Measurements from ENCODE around the gene KIN. TPM values are rescaled to one million over a fixed set of nuclear protein-coding genes. Genes with fewer than 3 reads are reported as not detected.
A peak's percentile ranks its signal among the peaks of the same experiment; 100 is the strongest.

Gene KIN, protein sequence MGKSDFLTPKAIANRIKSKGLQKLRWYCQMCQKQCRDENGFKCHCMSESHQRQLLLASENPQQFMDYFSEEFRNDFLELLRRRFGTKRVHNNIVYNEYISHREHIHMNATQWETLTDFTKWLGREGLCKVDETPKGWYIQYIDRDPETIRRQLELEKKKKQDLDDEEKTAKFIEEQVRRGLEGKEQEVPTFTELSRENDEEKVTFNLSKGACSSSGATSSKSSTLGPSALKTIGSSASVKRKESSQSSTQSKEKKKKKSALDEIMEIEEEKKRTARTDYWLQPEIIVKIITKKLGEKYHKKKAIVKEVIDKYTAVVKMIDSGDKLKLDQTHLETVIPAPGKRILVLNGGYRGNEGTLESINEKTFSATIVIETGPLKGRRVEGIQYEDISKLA
- 1 to 10 TPM; 6.3 to 8.6 TPM for total RNA-seq
- 14.2 to 33.3 reads per million in 2 donors for total RNA-seq

DNA sequence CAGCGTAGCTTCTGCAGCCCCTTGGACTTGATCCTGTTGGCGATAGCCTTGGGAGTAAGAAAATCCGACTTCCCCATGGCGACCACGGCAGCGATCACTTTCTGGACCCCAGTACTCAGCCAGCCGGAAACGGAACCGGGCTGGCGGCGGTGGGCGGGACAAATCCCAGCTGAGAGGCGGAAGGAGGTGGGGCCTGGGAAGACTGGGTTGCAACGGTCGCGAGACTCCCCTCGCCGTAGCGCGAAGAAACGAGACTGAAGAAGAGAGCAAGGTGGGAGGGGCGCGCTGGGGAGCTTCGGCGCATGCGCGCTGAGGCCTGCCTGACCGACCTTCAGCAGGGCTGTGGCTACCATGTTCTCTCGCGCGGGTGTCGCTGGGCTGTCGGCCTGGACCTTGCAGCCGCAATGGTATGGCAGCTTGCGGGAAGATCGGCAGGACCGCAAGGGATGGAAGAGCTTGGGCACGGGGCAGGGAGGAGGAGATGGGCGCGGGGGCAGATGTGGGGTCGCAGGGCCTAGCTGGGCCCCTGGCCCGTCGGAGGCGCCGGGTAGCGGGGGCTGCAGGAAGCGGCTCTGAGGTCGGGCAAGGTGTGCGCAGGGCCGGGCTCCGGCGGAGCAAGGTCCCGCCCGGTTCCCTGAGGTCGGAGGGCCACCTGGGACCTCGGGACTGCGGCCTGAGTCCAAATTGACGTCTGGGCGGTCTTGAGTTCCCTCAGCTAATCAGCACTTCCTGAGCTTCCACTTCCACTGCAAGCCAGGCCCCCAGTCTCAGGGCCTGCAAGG is at the start of gene KIN, which contains the start of gene ATP5F1C:
KIN (minus strand) TSS at position 137 of the 782 bp plus-strand sequence; CDS start at position 77, 60 bp downstream.
ATP5F1C (plus strand) TSS at position 321 of the 782 bp plus-strand sequence; CDS start at position 352, 31 bp downstream.
- DNase-seq (peak; percentile 93 to 96 (median 95)), ATAC-seq (peak; percentile 96)
- Mint-ChIP-seq H3K27me3 (no peaks in the 10 kb centered on the region), H3K36me3 (ENCODE audit: low read depth) (peaks cover 5% of the 10 kb centered on the region), H3K4me1 (peaks cover 43% of the 10 kb centered on the region), H3K4me3 (no peak within 1 kb of the TSS), H3K27ac (no peak within 1 kb of the TSS)
- no peaks in the 10 kb centered on the region for H3K9me3 ChIP-seq (ENCODE audit: control insufficient read depth, low read length, poor library complexity, severe bottlenecking)

DNA sequence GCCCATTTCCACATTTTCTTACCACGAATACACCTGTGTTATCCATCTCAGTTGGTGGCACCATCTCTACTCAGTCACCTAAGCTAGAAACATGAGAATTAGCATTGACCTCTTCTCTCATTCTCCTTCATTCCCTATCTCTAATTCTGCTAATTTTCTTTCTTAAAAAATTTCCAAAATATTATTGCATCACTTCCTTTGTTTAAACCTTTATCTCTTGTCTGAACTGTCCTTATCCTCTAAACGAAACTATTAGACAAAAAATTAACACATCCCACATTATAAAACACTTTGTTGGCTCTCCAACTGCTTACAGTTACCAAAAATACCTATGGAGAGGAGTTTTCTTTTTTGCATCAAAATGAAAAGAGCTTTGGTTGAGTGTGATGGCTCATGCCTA is 48.8 kb upstream of the KIN start:
- peaks cover 5% of the 10 kb centered on the region for H3K36me3 Mint-ChIP-seq (ENCODE audit: low read depth)
- no peak overlapping the region for H3K4me3 Mint-ChIP-seq
- H3K27ac Mint-ChIP-seq, result peak overlapping the region; percentile 59
- no peak for ATAC-seq
- no peaks in the 10 kb centered on the region for H3K27me3 Mint-ChIP-seq
- H3K9me3 ChIP-seq (ENCODE audit: control insufficient read depth, low read length, poor library complexity, severe bottlenecking), result no peaks in the 10 kb centered on the region
- DNase-seq, result no peak
- peaks cover 34% of the 10 kb centered on the region for H3K4me1 Mint-ChIP-seq

DNA sequence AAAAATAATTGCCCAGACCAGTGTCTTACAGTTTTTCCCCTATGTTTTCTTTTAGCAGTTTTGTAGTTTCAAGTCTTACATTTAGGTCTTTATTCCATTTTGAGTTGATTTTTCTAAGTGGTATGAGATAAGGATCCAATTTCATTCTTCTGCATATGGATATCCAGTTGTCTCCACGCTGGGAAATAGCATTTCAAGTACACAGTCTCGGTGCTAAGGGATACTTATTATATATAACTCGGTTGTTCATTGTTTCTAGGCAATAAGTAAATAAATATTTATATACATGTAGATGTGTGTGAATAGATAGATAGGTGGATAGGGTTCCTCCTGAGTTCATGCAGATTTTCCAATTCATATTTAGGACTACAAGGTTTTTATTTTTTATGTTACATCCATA is 46.5 kb upstream of the KIN start:
- ATAC-seq (no peak), DNase-seq (no peak)
- Mint-ChIP-seq H3K4me1 (peaks cover 45% of the 10 kb centered on the region), H3K4me3 (no peak overlapping the region), H3K27me3 (no peaks in the 10 kb centered on the region), H3K27ac (no peak overlapping the region), H3K36me3 (ENCODE audit: low read depth) (peaks cover 4% of the 10 kb centered on the region)
- no peaks in the 10 kb centered on the region for H3K9me3 ChIP-seq (ENCODE audit: control insufficient read depth, low read length, poor library complexity, severe bottlenecking)

DNA sequence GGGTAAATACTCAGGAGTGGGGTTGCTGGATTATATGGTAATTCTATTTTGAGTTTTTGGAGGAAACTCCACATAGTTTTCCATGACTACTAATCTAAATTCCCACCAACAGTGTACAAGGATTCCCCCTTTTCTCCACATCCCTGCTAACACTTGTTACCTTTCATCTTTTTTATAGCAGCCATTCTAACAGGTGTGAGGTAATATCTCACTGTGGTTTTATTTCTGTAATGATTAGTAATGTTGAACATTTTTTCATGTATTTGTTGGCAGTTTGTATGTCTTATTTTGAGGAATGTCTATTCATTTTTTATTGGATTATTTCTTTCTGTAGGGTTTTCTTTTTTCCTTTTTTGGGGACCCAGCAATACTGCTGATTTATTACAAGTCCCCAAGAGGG is 45.4 kb upstream of the KIN start:
- no peak for ATAC-seq
- Mint-ChIP-seq H3K4me3 (no peak overlapping the region), H3K27ac (peak overlapping the region; percentile 21), H3K4me1 (peaks cover 45% of the 10 kb centered on the region), H3K36me3 (ENCODE audit: low read depth) (peaks cover 4% of the 10 kb centered on the region), H3K27me3 (no peaks in the 10 kb centered on the region)
- no peaks in the 10 kb centered on the region for H3K9me3 ChIP-seq (ENCODE audit: control insufficient read depth, low read length, poor library complexity, severe bottlenecking)
- no peak for DNase-seq

DNA sequence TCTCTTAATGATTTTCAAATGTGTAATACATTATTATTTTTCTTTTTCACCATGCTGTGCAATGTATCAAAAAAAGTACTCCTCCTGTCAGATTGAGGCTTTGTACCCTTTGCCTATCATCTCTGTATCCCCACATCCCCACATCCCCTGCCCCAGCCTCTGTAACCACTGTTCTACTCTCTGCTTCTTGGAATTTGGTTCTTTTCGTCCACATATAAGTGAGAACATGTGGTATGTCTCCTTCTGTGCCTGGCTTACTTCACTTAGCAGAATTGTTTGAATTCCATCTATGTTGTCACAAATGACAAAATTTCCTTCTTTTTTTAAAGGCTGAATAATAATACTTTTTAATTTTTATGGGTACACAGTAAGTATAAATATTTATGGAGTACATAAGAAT is 44.3 kb upstream of the KIN start:
- H3K4me1 Mint-ChIP-seq, result peaks cover 45% of the 10 kb centered on the region
- no peak overlapping the region for H3K4me3 Mint-ChIP-seq
- peaks cover 4% of the 10 kb centered on the region for H3K36me3 Mint-ChIP-seq (ENCODE audit: low read depth)

DNA sequence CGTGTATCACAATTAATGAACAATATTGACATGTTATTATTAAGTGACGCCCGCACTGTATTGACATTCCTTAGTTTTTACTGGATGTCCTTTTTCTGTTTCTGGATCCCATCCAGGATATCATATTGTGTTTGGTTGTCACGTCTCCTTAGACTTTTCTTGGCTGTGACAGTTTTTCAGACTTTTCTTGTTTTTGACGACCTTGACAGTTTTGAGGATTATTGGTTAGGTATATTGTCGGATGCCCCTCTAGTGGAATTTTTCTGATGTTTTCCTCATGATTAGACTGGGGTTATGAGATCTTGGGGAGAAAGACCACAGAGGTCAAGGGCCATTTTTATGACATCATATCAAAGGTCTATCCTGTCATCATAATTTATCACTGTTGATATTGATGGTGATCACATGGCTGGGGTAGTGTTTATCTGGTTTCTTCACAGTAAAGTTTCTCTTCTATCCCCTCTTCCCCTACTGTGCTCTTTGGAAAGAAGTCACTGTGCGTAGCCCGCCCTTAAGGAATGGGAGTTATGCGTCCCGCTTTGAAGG is 41.6 kb upstream of the KIN start:
- H3K4me1 Mint-ChIP-seq, result peaks cover 43% of the 10 kb centered on the region
- H3K9me3 ChIP-seq (ENCODE audit: control insufficient read depth, low read length, poor library complexity, severe bottlenecking), result no peaks in the 10 kb centered on the region
- H3K36me3 Mint-ChIP-seq (ENCODE audit: low read depth), result peaks cover 10% of the 10 kb centered on the region
- DNase-seq (no peak), ATAC-seq (no peak)
- peak overlapping the region; percentile 68 for H3K27ac Mint-ChIP-seq
- no peaks in the 10 kb centered on the region for H3K27me3 Mint-ChIP-seq
- H3K4me3 Mint-ChIP-seq, result no peak overlapping the region

More for the DNA sequence above, 44.3 kb upstream of the KIN start:
- Mint-ChIP-seq H3K27ac (no peak overlapping the region), H3K27me3 (no peaks in the 10 kb centered on the region)
- no peaks in the 10 kb centered on the region for H3K9me3 ChIP-seq (ENCODE audit: control insufficient read depth, low read length, poor library complexity, severe bottlenecking)
- ATAC-seq (no peak), DNase-seq (no peak)

DNA sequence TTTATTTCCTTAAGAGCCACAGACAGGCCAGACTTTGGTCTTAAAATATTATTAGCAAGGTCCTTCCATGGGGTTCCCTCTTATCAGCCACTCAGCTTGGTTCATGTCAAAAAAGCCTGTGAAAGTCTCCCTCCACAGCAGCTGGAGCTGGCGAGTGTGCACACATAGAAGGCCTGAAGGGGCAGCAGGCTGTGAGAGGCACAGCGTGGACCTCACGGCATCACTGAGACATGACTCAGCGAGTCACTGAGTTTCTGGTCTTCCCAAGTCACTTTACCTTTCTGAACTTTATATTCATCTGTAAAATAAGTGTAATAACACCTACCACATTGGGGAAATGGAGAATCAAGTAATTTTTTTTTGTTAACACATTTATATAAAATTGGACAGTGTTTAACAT is 39.2 kb upstream of the KIN start:
- H3K9me3 ChIP-seq (ENCODE audit: control insufficient read depth, low read length, poor library complexity, severe bottlenecking), result no peaks in the 10 kb centered on the region
- Mint-ChIP-seq H3K4me3 (no peak overlapping the region), H3K4me1 (peaks cover 33% of the 10 kb centered on the region), H3K27me3 (no peaks in the 10 kb centered on the region), H3K27ac (peak overlapping the region; percentile 37), H3K36me3 (ENCODE audit: low read depth) (peaks cover 10% of the 10 kb centered on the region)
- DNase-seq, result no peak
- ATAC-seq, result no peak

DNA sequence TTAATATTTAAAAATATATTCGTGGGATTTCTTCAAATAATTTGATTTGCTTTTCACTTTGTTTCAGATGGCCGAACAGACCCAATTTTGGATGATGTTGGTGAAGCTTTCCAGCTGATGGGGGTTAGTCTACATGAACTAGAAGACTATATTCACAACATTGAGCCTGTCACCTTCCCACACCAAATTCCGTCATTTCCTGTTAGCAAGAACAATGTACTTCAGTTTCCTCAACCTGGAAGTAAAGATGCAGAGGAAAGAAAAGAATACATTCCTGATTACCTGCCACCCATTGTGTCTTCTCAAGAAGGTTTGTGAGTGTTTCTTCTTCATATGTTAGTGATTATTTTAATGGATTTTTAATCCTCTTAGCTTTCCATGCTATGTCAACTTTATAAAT is 36.5 kb upstream of the KIN start:
- H3K36me3 Mint-ChIP-seq (ENCODE audit: low read depth), result peaks cover 10% of the 10 kb centered on the region
- no peaks in the 10 kb centered on the region for H3K9me3 ChIP-seq (ENCODE audit: control insufficient read depth, low read length, poor library complexity, severe bottlenecking)
- peaks cover 36% of the 10 kb centered on the region for H3K4me1 Mint-ChIP-seq
- ATAC-seq (no peak), DNase-seq (no peak)
- no peak overlapping the region for H3K4me3 Mint-ChIP-seq
- no peak overlapping the region for H3K27ac Mint-ChIP-seq
- no peaks in the 10 kb centered on the region for H3K27me3 Mint-ChIP-seq

DNA sequence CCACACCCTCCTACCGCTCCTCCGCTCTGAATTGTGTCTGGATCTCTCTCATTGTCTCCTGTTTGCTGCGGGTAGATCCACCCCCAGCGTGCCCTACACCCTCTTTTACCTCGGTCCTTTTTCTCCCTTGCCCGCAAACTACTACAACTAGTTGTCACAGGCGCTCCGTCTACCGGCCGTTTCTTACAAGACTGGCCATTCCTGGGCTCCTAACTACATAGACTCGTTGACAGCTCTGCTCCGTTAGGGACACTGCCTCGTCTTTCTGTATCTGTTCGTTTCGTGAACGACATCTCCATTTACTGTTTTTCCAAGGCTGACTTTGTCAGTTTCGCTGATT is 31.3 kb upstream of the KIN start:
- H3K4me1 Mint-ChIP-seq, result peaks cover 28% of the 10 kb centered on the region
- DNase-seq (no peak), ATAC-seq (peak; percentile 7)
- peak overlapping the region; percentile 100 for H3K4me3 Mint-ChIP-seq
- H3K9me3 ChIP-seq (ENCODE audit: control insufficient read depth, low read length, poor library complexity, severe bottlenecking), result no peaks in the 10 kb centered on the region
- peaks cover 5% of the 10 kb centered on the region for H3K27me3 Mint-ChIP-seq
- peak overlapping the region; percentile 95 for H3K27ac Mint-ChIP-seq
- peaks cover 8% of the 10 kb centered on the region for H3K36me3 Mint-ChIP-seq (ENCODE audit: low read depth)

DNA sequence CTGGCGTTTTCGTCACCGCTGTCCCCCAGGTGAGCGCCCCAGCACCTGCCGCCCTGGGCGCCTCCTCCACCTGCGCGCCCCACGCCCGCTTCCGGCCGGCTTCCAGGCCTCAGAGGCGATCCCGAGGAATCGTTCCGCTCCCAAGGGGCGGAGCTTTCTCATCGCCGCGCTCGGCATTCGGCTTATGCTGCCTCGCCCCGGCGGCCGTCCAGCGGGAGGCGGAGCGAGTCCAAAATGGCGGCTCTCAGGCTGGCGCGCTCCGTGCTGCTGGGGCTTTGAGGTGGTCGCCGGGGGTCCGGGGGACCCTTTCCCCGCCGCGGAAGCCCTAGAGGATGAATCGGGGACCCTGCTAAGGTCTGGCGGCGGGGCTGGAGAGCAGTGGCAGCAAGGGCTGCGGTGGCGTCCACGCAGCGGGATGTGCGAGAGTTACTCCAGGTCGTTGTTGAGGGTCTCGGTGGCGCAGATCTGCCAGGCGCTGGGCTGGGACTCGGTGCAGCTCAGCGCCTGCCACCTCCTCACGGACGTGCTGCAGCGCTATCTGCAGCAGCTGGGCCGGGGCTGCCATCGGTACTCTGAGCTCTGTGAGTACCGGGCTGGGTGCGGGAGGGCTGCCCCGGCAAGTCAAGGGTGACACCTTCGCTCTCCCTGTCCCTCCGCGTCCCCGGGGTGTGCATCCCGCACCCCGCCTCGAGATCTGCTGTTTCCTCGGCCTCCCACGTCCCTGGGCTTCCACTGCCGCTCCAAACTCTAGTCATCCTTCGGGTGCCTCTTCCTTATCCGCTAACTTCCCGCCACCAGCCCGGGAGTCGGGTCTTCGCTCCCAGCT is 30.7 kb upstream of the KIN start, which contains the start of gene TAF3:
TAF3 (plus strand) TSS at position 211 of the 826 bp plus-strand sequence; CDS start at position 416, 205 bp downstream.
- peak within 1 kb of the TSS; percentile 100 for H3K4me3 Mint-ChIP-seq
- peaks cover 8% of the 10 kb centered on the region for H3K36me3 Mint-ChIP-seq (ENCODE audit: low read depth)
- DNase-seq, result peak; percentile 82 to 92 (median 83)
- ATAC-seq, result peak; percentile 95
- peak within 1 kb of the TSS; percentile 95 for H3K27ac Mint-ChIP-seq
- peaks cover 5% of the 10 kb centered on the region for H3K27me3 Mint-ChIP-seq
- no peaks in the 10 kb centered on the region for H3K9me3 ChIP-seq (ENCODE audit: control insufficient read depth, low read length, poor library complexity, severe bottlenecking)
- peaks cover 28% of the 10 kb centered on the region for H3K4me1 Mint-ChIP-seq

DNA sequence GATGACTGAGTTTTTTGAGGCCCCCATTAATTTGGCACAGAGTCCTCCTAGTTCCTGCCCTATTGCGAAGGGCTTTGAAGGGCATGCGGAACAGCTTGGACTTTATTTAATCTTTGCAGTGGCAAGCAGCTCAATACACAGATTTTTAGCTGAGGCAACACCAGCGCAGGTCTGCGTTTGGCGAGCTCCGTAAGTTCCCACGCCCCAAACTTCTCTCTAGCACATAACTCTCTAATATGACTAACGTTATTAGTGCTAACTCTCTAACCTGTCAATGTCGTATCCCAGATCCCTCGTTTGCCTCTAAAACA is 30.1 kb upstream of the KIN start:
- peak; percentile 38 for ATAC-seq
- no peak for DNase-seq
- H3K27ac Mint-ChIP-seq, result peak overlapping the region; percentile 95
- H3K9me3 ChIP-seq (ENCODE audit: control insufficient read depth, low read length, poor library complexity, severe bottlenecking), result no peaks in the 10 kb centered on the region
- H3K4me3 Mint-ChIP-seq, result peak overlapping the region; percentile 100
- H3K27me3 Mint-ChIP-seq, result peaks cover 5% of the 10 kb centered on the region
- peaks cover 28% of the 10 kb centered on the region for H3K4me1 Mint-ChIP-seq
- H3K36me3 Mint-ChIP-seq (ENCODE audit: low read depth), result peaks cover 8% of the 10 kb centered on the region

DNA sequence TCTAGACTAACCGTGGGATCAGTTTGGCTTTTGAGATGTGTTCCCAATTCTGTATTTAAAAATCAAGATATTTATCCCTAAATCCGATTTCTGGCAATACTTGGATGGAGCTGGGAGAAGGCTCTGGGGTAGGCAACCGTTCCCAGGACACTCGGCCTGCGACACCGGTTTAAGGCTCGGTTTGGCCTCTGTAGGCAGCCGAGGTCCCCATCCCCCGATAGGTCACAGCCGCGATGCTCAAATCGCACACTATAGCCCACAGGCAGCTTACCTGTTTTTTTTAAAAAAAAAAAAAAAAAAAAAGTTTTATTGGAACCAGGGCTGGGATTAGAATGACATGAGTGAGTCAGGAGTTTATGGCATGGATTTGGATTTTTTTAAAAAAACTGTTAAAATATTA is 29.8 kb upstream of the KIN start:
- Mint-ChIP-seq H3K4me1 (peaks cover 28% of the 10 kb centered on the region), H3K4me3 (peak overlapping the region; percentile 100), H3K27me3 (peaks cover 5% of the 10 kb centered on the region), H3K36me3 (ENCODE audit: low read depth) (peaks cover 8% of the 10 kb centered on the region), H3K27ac (peak overlapping the region; percentile 95)
- H3K9me3 ChIP-seq (ENCODE audit: control insufficient read depth, low read length, poor library complexity, severe bottlenecking), result no peaks in the 10 kb centered on the region
- DNase-seq (no peak), ATAC-seq (no peak)

All from T-helper 17 cell (primary cell).